ENCODE data around the gene MRPL37. TPM values are rescaled to one million over a fixed set of nuclear protein-coding genes. Genes with fewer than 3 reads are reported as not detected.
A peak's percentile ranks its signal among the peaks of the same experiment; 100 is the strongest.

MRPL37 gene
- total RNA-seq, 1 donor from 2014 or later: 60.4 TPM

- H3F3A ChIP-seq (ENCODE audit: low read depth): no peaks in the 10 kb centered on the region
- H3K27ac ChIP-seq: no peak overlapping the region
- peaks cover 44% of the 10 kb centered on the region for H3K36me3 Mint-ChIP-seq
- H3K4me3 ChIP-seq: no peak overlapping the region
- H4K20me1 ChIP-seq (ENCODE audit: low read depth): no peaks in the 10 kb centered on the region
- no peaks in the 10 kb centered on the region for H3K9me3 ChIP-seq (ENCODE audit: low read depth)
- no peak overlapping the region for H2AFZ ChIP-seq (replicated peaks)
- TF ChIP-seq, protein P1, sequence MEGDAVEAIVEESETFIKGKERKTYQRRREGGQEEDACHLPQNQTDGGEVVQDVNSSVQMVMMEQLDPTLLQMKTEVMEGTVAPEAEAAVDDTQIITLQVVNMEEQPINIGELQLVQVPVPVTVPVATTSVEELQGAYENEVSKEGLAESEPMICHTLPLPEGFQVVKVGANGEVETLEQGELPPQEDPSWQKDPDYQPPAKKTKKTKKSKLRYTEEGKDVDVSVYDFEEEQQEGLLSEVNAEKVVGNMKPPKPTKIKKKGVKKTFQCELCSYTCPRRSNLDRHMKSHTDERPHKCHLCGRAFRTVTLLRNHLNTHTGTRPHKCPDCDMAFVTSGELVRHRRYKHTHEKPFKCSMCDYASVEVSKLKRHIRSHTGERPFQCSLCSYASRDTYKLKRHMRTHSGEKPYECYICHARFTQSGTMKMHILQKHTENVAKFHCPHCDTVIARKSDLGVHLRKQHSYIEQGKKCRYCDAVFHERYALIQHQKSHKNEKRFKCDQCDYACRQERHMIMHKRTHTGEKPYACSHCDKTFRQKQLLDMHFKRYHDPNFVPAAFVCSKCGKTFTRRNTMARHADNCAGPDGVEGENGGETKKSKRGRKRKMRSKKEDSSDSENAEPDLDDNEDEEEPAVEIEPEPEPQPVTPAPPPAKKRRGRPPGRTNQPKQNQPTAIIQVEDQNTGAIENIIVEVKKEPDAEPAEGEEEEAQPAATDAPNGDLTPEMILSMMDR (IDR thresholded peaks at IDR 0.05): no peak
- TF ChIP-seq EZH2phosphoT487 (IDR thresholded peaks at IDR 0.05) (no peak), EZH2 (IDR thresholded peaks at IDR 0.05) (no peak)
- H3K4me1 ChIP-seq: no peaks in the 10 kb centered on the region
- H3K4me2 ChIP-seq: no peak overlapping the region
- DNase-seq (ENCODE audit: low spot score): no peak
- no peaks in the 10 kb centered on the region for H3K36me3 ChIP-seq
- no peak overlapping the region for H3K4me3 Mint-ChIP-seq
- H3K4me1 Mint-ChIP-seq: no peaks in the 10 kb centered on the region
- H3K9ac ChIP-seq: no peak overlapping the region
- no peak overlapping the region for H3K27ac Mint-ChIP-seq
- H3K27me3 ChIP-seq: no peaks in the 10 kb centered on the region
- no peaks in the 10 kb centered on the region for H3K9me3 Mint-ChIP-seq
- H3K27me3 Mint-ChIP-seq (ENCODE audit: insufficient read depth, low read depth): peaks cover 2% of the 10 kb centered on the region
- no peaks in the 10 kb centered on the region for H3K79me2 ChIP-seq (ENCODE audit: low read depth)
These were observed 12.9 kb downstream of the MRPL37 start for GRCh38 chr1:54212872-54213271.

- DNase-seq (ENCODE audit: low spot score): no peak
- Histone ChIP-seq H3K4me1 (no peaks in the 10 kb centered on the region), H3F3A (ENCODE audit: low read depth) (peaks cover 10% of the 10 kb centered on the region), H3K9ac (no peak overlapping the region), H2AFZ (replicated peaks) (no peak overlapping the region), H3K36me3 (no peaks in the 10 kb centered on the region), H3K4me2 (no peak overlapping the region), H3K4me3 (no peak overlapping the region), H3K27ac (no peak overlapping the region), H4K20me1 (ENCODE audit: low read depth) (peaks cover 11% of the 10 kb centered on the region), H3K79me2 (ENCODE audit: low read depth) (no peaks in the 10 kb centered on the region), H3K9me3 (ENCODE audit: low read depth) (no peaks in the 10 kb centered on the region), H3K27me3 (no peaks in the 10 kb centered on the region)
- H3K36me3 Mint-ChIP-seq: peaks cover 40% of the 10 kb centered on the region
- H3K27ac Mint-ChIP-seq: no peak overlapping the region
- peaks cover 19% of the 10 kb centered on the region for H3K4me1 Mint-ChIP-seq
- no peak for TF ChIP-seq EZH2 (IDR thresholded peaks at IDR 0.05)
- peaks cover 2% of the 10 kb centered on the region for H3K27me3 Mint-ChIP-seq (ENCODE audit: insufficient read depth, low read depth)
- H3K4me3 Mint-ChIP-seq: no peak overlapping the region
- no peaks in the 10 kb centered on the region for H3K9me3 Mint-ChIP-seq
These were observed 15.6 kb downstream of the MRPL37 start for GRCh38 chr1:54215523-54215922.

GRCh38 chr1:54218883-54219687, 19.1 kb downstream of the MRPL37 start:
- Mint-ChIP-seq H3K36me3 (peaks cover 35% of the 10 kb centered on the region), H3K27ac (no peak overlapping the region)
- peak; percentile 47 for DNase-seq (ENCODE audit: low spot score)

More at GRCh38 chr1:54218883-54219687, 19.1 kb downstream of the MRPL37 start:
- Mint-ChIP-seq H3K9me3 (no peaks in the 10 kb centered on the region), H3K4me1 (peaks cover 26% of the 10 kb centered on the region), H3K4me3 (no peak overlapping the region), H3K27me3 (ENCODE audit: insufficient read depth, low read depth) (peaks cover 3% of the 10 kb centered on the region)
- H3K27ac ChIP-seq: peak overlapping the region; percentile 58
- peaks cover 10% of the 10 kb centered on the region for H3F3A ChIP-seq (ENCODE audit: low read depth)
- H2AFZ ChIP-seq (replicated peaks): no peak overlapping the region
- no peaks in the 10 kb centered on the region for H3K27me3 ChIP-seq
- H3K36me3 ChIP-seq: no peaks in the 10 kb centered on the region
- H3K9ac ChIP-seq: no peak overlapping the region
- no peaks in the 10 kb centered on the region for H3K4me1 ChIP-seq
- peaks cover 25% of the 10 kb centered on the region for H4K20me1 ChIP-seq (ENCODE audit: low read depth)
- H3K4me3 ChIP-seq: no peak overlapping the region
- H3K79me2 ChIP-seq (ENCODE audit: low read depth): no peaks in the 10 kb centered on the region
- no peak overlapping the region for H3K4me2 ChIP-seq
- H3K9me3 ChIP-seq (ENCODE audit: low read depth): no peaks in the 10 kb centered on the region
- TF ChIP-seq, protein P1 (IDR thresholded peaks at IDR 0.05): no peak
- TF ChIP-seq EZH2 (IDR thresholded peaks at IDR 0.05) (no peak), EZH2phosphoT487 (IDR thresholded peaks at IDR 0.05) (no peak)

All from neural progenitor cell (in vitro differentiated cells).